Left lobe of liver (tissue), 2 donors: ENCODE results near the gene CDC25B. TPM values are rescaled to one million over a fixed set of nuclear protein-coding genes. Genes with fewer than 3 reads are reported as not detected.
A peak's percentile ranks its signal among the peaks of the same experiment; 100 is the strongest.
"Not testable (repeated sequence)": the region's sequence is repeated elsewhere in the genome, so short reads cannot be mapped to it uniquely, and the experiment has no call there.

Source experiments
- ATAC-seq: fragments of 200-7000 bp; cut with Tn5 transposase; one replicate; pipeline ENCODE4 v1.9.1; 2020; ENCODE audit warnings: mild to moderate bottlenecking, moderate library complexity
- DNase-seq: peaks from one replicate; pipeline ENCODE4 v3.0.0-alpha.2; 2020; ENCODE audit warnings: low spot score
- total RNA-seq: library from RNA; stranded (reverse); gene quantifications from one replicate; pipeline ENCODE4 v1.2.1, GENCODE V29; 2021
- donor health status: DM: no; HTN: no; CAD: no; lungs with moderate emphysema.
- donor health status: DM: no; HTN: yes; CAD: no.

Gene CDC25B
- total RNA-seq, 1 donor from 2014 or later = 12.4 TPM

- ATAC-seq (no peak), DNase-seq (no peak)
These were observed 25.9 kb downstream of the CDC25B start for GRCh38 chr20:3821996-3822395.

GRCh38 chr20:3823881-3824280, 27.8 kb downstream of the CDC25B start:
- ATAC-seq (no peak), DNase-seq (no peak)

- DNase-seq = no peak
These were observed 29.4 kb downstream of the CDC25B start for GRCh38 chr20:3825526-3825925.

GRCh38 chr20:3826420-3826819, 30.3 kb downstream of the CDC25B start:
- no peak for DNase-seq
- ATAC-seq = no peak

More at GRCh38 chr20:3825526-3825925, 29.4 kb downstream of the CDC25B start:
- no peak for ATAC-seq

- DNase-seq (no peak), ATAC-seq (no peak)
These were observed 32.7 kb downstream of the CDC25B start for GRCh38 chr20:3828798-3829197.

- DNase-seq, ATAC-seq: not testable (repeated sequence)
These were observed 33.8 kb downstream of the CDC25B start for GRCh38 chr20:3829891-3830290.

GRCh38 chr20:3836132-3836531, 40.0 kb downstream of the CDC25B start:
- DNase-seq = no peak
- no peak for ATAC-seq

- DNase-seq (no peak), ATAC-seq (peak; percentile 35)
These were observed 43.2 kb downstream of the CDC25B start for GRCh38 chr20:3839328-3839727.

- DNase-seq, ATAC-seq: not testable (repeated sequence)
These were observed 44.1 kb downstream of the CDC25B start for GRCh38 chr20:3840201-3840600.

GRCh38 chr20:3842348-3842930, 46.3 kb downstream of the CDC25B start:
- DNase-seq = no peak
- no peak for ATAC-seq

GRCh38 chr20:3843490-3843889, 47.4 kb downstream of the CDC25B start:
- no peak for DNase-seq

GRCh38 chr20:3843990-3844619, 48.0 kb downstream of the CDC25B start:
- DNase-seq, ATAC-seq: not testable (repeated sequence)

More at GRCh38 chr20:3843490-3843889, 47.4 kb downstream of the CDC25B start:
- ATAC-seq = no peak

GRCh38 chr20:3846378-3846739, 50.2 kb downstream of the CDC25B start:
- DNase-seq (peak; percentile 68), ATAC-seq (no peak)

- DNase-seq (peak; percentile 93), ATAC-seq (peak; percentile 96)
These were observed 50.8 kb downstream of the CDC25B start, which contains the start of gene MAVS for GRCh38 chr20:3846740-3847428. Gene MAVS, plus strand, starts transcription at chr20:3846834. Its CDS starts 7,791 bp downstream, at chr20:3854625.

GRCh38 chr20:3847429-3847940, 51.4 kb downstream of the CDC25B start:
- ATAC-seq (no peak), DNase-seq (no peak)

- ATAC-seq (no peak), DNase-seq (no peak)
These were observed 52.5 kb downstream of the CDC25B start for GRCh38 chr20:3848565-3848964.

GRCh38 chr20:3854462-3854871, 58.4 kb downstream of the CDC25B start:
- ATAC-seq (peak; percentile 56), DNase-seq (no peak)

Other genes starting within 250 kb of the CDC25B start
- not detected for gene GFRA4, start 132.9 kb upstream of the CDC25B start, total RNA-seq
- gene ADAM33, start 114.3 kb upstream of the CDC25B start, total RNA-seq = 0.48 TPM
- 5.9 TPM for gene SIGLEC1, start 83.7 kb upstream of the CDC25B start, total RNA-seq
- 1.4 TPM for gene HSPA12B, start 63.6 kb upstream of the CDC25B start, total RNA-seq
- gene ADISSP, start 28.6 kb upstream of the CDC25B start, total RNA-seq = 10.6 TPM
- gene SPEF1, start 14.9 kb upstream of the CDC25B start, total RNA-seq = 0.10 TPM
- 39.4 TPM for gene CENPB, start 9.6 kb upstream of the CDC25B start, total RNA-seq
- gene AP5S1, start 24.2 kb downstream of the CDC25B start, total RNA-seq = 9.7 TPM
- gene MAVS, start 50.5 kb downstream of the CDC25B start, total RNA-seq = 21.9 TPM
- 14.7 TPM for gene PANK2, start 93.1 kb downstream of the CDC25B start, total RNA-seq
- 1.4 TPM for gene RNF24, start 219.2 kb downstream of the CDC25B start, total RNA-seq